GM18858 (cell line): ENCODE measurements around the gene NRTN.

Source experiments
- ATAC-seq: cut with Tn5 transposase; IDR thresholded peaks from one replicate; pipeline ENCODE4 v1.9.1; 2021; ENCODE audit not compliant: unreplicated experiment

The NRTN gene

DNA sequence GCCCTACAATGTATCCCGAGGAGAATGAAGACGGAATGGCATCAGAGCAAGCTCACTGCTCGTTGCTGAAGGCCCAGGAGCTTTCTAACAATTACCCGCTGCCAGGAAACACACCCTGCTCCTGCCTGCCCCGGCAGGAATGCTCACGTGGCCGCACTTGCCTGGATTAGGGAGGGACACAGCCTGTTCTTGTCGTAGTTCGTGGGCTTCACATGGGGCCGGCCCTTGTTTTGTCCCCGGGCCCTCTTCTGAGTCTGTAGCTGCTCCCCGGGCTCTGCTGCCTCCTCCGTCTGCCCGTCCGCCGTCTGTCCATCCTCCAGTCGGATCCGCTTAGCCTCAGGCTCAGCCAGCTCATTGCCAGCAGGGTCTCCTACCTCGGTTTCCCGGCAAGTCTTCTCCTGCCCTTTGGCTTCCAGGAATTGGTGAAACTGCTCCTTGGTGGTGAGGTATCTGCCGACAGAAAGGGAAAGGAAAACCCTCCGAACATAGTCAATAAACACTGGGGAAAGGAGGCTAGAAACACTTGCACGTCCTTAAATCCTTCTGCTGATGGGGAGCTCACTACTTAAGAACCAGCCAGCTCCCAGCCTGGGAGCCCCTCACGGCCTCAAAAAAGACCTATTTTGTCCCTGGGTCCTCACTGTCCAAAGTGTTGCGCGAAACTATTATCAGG, 14.8 kb upstream of the NRTN start:
- ATAC-seq = no peak

DNA sequence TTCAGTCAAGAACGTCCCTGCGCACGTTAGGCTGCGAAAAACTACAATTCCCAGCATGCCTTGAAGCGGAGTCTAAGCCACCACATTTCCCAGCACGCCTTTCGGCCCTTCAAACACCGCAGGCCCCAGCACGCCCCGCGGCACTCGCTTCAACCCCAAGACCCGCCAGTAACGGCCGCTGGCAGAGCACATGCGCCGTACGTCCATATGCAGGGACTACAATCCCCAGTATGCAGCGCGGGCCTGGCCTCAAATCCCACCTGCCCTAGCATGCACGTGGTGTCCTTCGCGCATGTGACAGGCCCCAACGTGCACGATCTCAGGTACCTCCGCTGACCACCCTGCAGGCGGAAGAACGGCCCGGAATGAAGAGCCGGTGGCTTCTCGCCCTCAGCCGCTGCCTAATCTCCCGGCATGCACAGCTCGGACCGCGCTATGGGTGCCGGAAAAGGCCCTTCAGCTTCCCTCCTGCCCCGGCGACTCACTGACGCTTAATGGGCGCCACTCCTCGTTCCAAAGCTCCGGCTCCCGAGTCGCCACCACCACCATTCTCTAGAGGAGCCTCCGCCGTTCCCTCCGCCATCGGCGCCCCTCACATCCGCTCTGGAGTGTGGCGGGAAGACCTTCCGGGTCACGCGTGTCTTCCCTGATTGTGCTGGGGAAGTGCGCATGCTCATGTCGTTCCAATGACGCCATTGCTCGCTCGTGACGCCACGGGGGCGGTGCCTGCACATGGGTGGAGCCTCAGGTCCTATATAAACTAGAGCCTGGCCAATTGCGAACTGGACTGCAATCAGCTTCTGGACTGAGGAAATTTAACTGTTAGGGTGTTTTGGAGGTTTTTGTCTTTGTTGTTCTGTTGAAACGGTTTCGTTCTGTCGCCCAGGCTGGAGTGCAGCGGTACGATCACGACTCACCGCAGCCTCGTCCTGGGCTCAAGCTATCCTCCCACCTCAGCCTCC, 14.0 kb upstream of the NRTN start, which contains the start of gene DUS3L:
DUS3L (minus strand) TSS at position 605 of the 962 bp plus-strand sequence; CDS start at position 583, 22 bp downstream.
- ATAC-seq = peak; percentile 86

DNA sequence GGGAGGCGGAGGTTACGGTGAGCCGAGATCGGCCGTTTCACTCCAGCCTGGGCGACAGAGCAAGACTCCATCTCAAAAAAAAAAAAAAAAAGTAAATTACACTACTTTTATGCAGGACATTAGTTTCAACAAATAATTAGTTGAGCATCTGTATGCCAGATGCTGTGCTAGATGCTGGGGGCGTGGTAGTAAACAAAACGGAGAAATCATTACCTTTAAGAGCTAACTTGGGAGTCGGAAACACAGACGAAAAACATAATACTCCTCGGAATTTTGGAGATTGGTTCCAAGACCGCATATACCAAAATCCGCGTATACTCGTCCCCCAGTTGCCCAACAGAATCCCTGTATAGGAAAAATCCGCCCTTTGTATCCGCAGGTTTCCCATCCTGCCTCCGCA, 12.6 kb upstream of the NRTN start:
- ATAC-seq = no peak

DNA sequence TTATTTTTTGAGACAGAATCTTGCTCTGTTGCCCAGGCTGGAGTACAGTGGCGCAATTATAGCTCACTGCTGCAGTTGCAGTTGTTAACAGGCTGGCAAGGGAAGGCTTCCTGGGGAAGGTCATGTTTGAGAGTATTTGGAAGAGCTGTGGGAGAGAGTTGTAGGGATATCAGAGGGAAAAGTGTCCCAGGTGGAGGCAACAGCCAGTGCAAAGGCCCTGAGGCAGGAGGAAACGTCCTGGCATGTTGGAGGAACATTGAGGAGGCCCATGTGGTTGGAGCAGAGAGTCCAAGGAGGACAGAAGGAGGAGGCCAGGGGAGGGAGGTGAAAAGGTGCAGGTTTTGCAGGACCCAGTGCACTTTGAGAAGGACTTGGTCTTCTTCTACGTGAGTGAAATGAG, 11.7 kb upstream of the NRTN start:
- no peak for ATAC-seq

DNA sequence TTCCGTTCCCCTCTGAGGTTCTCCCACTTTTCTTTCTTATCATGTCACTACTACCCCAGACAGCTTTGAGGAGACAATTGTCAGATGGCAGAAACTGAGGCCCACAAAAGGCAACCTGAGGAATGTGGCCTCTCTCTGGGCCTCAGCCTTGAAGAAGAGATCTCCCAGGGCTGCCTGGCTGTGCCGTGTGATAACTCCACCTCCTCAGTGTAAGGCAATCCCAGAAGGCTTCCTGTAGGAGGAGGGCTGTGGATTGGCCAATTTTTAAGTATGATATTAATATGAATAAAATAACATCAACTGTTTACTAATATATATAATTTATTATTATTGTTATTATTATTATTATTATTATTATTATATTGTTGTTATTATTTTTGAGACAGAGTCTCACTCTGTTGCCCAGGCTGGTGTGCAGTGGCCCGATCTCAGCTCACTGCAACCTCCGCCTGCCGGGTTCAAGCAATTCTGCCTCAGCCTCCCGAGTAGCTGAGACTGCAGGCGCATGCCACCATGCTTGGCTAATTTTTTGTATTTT, 9.4 kb upstream of the NRTN start:
- no peak for ATAC-seq

DNA sequence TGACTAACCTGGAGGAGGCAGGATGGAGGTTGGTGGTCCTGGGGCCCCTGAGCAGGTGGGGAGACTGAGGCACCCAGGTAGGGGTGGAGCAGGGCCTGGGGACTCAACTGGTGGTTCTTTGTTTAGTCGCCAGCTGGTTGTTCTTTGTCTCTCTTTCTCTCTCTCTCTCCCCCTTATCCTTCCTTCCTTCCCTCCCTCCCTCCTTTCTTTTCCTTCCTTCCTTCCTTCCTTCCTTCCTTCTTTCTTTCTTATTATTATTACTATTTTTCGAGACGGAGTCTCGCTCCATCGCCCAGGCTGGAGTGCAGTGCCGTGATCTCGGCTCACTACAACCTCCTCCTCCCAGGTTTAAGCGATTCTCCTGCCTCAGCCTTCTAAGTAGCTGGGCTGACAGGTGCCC, 6.6 kb upstream of the NRTN start:
- no peak for ATAC-seq

DNA sequence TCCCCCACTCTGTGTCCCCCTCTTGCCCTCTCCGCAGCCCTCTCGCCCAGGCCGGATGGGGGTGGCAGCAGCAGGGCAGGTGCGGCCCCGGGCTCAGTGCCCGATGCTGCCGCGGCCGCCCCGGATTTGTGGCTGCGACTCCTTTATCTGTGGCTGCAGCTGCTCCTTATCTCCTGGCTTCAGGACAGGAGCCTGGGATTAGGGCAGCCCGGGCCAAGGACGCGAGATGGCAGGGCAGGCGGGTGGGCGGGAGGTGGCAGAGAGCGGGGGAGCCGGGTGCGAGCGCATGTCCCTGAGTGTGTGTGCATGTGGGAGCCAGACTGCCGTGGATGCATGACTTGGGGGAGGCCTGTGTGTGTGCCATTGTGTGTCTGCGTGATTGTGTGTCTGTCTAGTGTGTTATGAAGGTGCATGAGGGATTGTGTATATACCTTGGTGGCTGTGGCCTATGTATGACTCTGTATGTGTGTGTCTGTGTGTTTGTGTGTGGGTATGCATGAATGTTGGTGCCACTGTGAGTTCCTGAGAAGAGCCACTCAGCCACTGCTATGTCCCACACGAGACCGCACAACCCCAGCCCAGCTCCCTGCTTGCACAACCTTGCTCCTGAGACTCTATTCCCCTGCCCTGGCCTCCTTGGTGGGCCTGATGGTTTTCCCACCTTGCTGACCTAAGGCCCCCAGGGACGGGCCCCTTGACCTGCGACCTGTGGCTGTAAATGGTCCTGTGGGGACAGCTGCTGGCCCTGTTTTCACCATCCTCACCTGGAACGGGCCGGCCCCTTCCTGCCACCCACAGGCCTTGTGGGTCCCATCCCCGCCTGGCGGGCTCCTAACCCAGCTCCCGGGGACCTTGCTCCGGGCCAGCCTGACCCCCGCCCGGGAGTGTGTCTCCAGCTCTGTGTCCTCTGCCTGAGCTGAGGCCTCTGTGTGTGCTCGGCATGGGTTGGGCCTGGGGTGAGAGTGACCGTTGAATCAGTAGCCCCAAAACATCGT, 5.3 kb upstream of the NRTN start:
- no peak for ATAC-seq

DNA sequence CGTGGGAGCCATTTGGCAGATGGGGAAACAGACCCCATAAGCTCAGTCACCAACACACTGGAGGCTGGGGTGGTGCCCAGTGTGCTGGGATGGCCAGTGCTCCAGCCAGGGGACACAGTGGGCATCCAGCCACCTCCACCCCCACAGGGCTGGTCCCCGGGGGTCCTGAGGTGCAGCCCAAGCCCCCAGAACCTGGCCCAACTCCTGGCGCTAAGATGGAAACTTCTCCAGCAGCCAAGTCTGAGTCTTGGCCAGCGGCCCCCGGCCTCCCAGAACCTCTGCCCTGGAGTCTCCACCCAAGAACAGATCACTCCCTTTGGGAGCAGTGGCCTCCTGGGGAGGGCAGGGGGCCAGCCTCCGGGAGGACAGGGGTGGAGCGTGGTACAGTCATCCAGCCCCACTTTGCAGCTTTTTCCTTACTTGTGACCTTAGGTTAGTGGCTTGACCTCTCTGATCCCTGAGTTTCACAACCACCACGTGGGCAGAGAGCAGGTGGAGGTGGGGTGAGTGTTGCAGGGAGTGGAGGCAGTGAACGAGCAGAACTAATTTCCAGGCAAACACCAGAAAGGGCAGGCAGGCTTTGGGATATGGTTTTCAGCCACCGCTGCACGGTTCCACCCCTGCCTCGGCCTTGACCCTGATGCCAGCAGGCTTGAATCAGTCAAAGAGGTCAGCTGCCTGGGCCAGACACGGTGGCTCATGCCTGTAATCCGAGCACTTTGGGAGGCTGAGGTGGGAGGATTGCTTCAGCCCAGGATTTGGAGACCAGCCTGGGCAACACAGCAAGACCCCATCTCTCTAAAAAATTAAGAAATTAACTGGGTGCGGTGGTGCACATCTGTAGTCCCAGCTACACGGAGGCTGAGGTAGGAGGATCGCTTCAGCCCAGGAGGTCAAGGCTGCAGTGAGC, 4.3 kb upstream of the NRTN start:
- ATAC-seq = no peak

DNA sequence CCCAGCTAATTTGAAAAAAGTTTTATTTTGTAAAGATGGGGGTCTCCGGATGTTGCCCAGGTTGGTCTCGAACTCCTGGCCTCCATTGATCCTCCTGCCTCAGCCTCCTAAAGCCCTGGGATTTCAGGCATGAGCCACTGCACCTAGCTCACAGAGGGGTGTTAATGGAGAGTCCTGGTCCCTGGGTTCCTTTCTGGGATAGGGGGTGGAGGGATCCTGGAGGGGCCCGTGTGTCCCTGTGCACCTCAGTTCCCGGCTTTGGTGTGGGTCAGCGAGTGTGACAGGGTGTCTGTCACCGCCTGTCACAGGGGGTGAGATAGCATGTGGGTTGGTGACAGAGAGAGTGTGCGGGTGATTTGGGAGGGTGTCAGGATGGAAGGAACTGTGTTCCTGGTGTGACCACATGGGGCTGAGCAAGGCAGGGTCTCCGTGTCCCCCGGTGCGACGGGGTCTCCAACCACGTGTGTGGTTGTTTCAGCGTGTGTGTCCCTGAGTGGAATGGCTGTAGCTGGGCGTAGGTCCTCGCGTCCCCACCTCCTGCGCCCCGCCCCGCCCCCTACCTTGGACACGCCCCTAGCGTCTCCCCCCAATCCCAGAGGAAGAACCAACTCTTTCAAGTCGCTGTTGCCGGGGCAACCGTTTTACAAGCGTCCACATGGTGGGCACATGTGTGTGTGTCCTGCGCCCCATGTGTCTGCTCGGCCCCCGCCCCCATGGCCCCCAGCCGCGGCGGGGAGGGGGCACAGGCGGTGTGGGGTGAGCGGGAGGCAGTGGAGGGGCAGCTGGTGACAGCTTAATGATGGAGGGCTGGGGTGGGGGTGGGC, 2.9 kb upstream of the NRTN start:
- ATAC-seq = no peak

DNA sequence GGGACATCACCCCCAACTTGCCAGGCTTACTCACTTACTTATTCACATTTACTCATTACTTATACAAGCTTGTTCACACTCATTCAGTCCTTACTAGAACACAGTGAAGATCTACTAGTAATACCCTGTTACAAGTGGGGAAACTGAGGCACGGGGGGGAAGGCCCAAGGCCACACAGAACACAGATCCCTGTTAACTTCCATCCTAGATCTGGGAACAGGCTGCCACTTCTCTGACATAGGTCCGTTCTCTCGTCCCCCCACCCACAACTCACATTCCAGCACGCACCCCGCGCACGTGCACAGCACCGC, 1.5 kb upstream of the NRTN start:
- no peak for ATAC-seq

DNA sequence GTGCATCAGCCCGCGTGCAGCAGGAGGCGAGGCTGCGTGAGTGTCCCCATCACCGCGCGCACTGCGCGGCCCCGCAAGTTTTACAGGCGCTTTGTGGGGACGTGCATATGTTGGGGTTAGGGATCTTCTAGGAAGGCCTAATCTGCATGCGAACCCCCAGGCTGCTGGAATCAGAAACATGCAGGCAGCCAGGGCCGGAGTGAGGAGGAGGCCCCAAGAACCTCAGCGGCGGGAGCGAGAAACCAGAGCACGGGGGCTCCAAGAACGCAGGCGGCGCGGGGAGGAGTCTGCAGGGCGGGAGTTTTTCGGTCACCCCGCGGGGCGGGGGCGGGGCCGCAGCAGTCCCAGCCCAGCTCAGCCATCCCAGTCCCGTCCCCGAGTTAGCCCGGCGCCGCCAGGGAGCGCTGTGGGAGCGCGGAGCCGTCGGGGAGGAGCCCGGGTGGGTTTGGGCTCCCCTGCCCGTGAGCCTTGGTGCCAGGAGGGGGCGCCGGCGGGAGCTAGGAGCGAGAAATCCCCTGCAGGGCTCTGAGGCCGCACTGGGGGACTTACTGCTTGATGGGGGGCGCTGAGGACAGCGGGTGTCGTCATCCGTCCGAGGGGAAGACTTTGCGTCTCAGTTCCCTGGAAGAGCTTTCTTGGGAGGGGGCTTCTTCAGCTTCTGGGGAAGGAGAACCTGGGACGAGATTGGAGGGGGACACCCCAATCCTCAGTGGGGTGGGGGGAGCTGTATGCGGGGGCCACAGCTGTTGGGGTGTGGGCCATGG, 933 bp upstream of the NRTN start:
- ATAC-seq = no peak

DNA sequence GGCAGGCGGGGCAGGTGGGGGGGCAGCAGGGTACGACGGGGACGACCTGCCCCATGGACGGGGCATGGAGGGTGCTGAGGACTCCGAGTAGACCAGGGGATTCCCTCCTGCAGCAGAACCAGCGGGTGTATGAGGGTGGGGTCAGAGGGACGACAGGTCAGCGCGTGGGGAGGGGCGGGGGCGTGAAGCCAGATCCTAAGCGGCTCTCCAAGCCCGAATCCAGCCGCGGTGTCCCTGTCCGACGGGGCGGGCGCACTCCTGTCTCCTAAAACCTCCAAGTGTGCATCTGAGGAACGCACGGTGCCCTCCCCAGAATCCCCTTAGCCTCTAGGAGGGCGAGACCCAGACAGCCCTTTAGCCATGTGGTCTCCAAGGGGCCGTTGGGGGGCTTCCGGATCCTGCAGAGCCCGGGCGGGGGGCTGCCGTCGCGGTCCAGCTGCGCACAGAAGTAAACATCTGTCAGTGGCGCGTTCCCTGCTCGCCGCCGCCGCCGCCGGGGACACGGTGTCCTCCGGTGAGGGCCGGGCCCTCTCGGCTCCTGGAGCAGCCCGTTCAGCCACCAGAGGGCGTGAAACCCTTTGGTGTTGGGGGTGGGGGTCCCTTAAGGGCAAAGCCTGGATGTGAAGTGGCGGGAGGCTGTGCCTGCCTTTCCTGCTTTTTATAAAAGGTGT, 730 bp downstream of the NRTN start:
- no peak for ATAC-seq

DNA sequence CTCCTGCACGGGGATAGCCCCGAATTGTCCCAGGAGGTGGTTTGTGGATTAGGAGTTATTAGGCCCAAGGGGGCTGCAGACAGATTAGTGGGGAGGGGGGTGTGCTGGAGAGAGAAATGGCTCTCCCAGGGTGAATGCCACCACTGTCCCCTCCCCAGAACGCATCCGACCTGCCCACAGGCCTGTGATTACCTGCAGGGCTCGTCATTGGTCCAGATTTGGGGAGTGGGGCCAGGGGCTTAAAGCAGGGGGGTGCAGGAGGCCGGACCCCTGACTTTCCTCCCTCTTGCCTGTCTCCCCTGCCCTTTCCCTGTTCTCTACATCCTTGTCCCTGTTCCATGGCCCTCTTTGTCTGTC, 1.2 kb downstream of the NRTN start:
- ATAC-seq = no peak

DNA sequence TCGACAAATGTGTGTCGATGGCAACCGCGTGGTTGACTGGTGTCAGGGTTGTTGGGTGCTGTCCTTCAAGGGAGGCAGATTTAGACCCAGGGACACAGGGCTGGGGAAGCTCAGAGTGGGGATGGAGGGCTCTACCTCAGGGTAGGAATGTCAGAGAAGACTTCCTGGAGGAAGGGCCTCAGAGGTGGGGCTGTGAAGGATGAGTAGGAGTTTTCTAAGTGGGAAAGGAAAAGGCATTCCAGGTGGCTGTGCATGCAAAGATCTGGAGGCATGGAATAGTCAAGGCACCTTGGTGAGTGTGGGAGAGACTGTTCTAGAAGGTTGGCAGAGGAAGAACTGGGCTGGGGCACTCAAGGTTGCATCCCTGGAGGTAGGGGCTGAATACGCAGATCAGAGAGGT, 2.0 kb downstream of the NRTN start:
- ATAC-seq = no peak

DNA sequence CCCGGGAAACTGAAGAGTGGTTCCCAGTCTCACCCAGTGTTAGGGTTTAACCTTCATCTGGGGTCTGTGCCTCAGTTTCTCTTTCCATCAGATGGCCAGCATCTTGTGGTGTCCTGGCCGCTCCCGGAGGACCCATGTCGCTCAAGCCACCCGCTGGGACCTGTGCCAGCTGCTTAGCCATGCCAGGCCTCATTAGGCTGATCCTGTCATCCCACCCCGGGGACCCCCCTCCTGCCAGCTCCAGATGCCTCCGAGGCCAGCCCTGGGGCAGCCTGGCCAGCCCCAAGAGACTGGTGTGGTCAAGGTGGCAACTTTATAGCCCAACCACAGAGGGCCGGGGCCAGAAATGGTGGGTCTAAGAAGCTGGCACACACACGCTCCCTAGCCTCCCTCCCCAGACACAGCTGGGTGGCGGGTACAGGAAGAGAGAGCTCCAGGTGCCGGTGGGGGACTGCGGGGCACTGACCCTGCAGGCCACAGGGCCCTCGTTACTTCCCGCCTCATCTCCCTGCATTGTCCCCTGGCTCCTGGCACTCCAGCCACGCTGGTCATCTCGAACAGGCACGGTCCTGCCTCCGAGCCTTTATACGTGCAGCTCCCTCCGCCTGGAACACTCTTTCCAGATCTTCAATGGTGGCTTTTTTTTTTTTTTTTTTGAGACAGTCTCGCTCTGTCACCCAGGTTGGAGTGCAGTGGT, 3.4 kb downstream of the NRTN start:
- ATAC-seq = no peak

DNA sequence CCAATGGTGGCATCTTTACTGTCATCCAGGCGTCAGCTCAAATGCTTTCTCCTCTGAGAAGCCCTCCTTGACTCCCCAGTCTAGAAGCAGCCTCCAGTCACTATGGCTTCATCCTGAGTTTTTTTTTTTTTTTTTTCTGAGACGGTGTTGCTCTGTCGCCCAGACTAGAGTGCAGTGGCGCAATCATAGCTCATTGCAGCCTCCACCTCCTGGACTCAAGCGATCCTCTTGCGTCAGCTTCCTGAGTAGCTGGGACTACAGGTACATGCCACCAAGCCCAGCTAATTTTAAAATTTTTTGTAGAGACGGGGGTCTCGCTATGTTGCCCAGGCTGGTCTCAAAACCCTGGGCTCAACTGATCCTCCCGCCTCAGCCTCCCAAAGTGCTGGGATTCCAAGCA, 4.2 kb downstream of the NRTN start:
- no peak for ATAC-seq

DNA sequence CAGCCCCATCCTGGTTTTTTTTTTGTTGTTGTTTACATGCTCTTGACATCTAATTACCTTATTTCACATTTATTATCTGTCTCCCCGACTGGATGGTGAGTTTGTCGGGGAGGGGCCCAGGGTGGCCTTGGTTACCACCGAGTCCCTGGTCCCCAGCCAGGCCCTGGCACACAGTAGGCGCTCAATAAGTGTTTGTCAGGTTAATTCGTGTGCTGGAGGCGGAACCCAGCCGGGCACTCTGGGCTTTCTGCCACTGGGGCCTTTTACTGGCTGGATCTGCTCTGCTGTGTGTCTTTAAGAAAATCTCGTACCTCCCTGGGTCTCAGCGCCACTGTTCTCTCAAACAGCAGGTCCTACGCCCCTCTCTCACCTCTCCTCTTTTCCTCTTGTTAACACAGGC, 4.6 kb downstream of the NRTN start:
- no peak for ATAC-seq
